SIG-M5 treated with dmso at 0.1 percent for 504 hours (cell line): ENCODE results near the gene GABRE.
"Not testable (repeated sequence)": the region's sequence is repeated elsewhere in the genome, so short reads cannot be mapped to it uniquely, and the experiment has no call there.

Experiments used
- DNase-seq: peaks from one replicate; lab custom pipeline; 2025; ENCODE audit not compliant: unreplicated experiment; lab: John Stamatoyannopoulos, UW

Gene GABRE

DNA sequence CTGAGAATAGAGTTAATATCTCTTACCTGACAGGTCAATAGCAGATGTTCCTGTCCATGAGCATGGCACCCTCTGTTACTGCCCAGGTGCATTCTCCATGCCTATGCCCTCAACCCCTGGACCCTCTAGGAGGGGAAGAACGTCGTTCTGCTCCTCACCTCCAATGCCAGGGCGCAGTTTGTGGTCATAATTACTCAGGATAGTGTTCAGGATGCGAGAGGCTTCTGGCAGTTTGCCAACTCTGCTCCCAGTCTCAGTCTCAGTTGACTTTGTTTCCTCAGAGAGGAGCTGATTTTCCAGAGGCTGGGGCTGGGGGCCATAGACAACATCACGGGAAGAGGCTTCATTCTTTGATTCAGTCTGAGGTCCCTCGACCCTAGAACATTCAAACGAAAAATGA lies 4.4 kb downstream of the GABRE start:
- no peak for DNase-seq

DNA sequence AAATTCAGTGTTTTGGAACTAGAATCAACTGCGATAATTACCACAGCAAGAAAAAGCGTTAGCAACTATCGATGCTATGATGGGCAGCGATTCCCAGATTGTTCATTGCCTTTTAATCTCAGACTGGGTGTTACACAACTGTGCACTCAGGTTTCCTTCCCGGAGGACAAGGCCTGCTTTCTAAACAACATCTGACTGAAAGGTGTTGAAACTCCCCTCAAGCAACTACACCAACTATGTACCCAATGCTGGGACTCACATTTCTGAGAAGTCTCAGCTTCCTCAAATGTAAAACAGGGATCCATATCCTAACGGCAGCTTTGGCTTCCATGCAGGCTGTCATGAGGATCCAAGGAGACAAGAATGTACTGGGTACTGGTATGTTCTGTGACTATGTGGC lies 8.2 kb downstream of the GABRE start:
- DNase-seq = no peak

DNA sequence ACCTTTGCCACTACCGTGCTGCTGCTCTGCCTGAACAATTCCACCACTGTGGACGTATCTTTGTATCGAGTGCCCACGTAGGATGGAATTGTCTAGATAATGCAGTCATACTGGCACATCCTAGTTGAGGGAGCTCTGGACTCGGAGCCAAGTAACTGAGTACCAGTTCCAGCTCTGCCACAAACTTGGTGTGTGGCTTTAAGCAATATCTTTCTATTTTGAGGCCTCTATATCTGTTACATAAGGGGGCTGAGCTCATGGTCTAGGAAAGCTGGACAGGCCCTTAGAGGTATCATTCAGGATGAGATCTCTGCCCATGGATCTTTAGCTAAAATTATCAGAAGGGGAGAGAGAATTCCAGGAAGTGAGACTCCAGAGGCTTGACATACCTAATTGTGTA lies 12.4 kb downstream of the GABRE start:
- DNase-seq = no peak

DNA sequence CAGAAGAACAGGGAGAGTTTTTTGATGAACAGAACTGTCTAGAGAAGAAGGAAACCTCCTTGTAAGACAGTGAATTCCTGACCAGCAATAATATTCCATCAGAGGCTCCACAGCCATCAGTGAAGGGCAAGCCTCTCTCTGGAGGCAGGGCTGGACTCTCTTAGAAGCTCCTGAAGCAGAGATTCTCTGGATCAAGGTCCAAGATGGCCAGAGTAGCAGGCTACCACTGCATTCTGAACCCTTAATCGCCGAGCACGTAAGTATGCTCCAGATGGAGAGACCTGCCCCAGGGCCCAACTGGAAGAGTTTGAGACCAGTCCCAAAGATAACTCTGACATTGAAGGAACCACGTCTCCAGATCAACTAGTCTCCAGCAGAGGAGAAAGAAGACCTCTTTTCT lies 16.4 kb downstream of the GABRE start:
- DNase-seq = no peak

DNA sequence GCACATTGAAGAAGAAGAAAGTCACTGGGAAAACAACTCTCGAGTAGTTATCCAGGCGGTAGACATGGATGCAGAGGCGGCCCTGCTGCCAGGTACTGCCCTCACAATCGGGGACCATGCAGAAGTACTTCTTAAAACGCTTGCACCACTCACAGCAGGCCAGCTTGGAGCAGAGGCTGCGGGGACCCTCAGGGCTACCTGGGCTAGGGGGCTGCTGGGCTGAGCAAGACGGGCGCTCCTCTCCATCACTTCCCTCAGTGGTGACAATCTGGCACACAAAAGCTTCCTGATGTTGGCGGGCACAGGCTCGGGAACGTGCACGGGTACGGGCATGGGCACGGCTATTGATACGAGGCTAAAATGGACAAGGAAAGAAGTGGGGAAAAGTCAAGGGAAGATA lies 19.7 kb downstream of the GABRE start:
- no peak for DNase-seq

DNA sequence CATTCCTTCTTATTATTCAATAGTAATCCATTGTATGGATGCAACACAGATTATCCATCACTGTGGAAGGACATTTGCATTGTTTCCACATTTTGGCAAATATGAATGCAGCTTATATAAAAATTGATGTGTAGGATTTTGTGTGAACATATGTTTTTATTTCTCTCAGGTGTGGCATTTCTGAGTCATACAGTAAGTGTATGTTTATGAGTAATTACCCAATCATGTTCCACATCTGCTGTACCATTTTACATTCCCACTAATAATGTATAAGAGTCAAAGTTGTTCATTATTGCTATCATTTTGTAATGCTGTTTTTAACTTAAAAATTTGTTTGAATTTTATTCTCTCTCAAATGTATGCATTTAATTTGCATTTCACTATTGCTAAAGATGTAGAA lies 36.3 kb downstream of the GABRE start:
- no peak for DNase-seq

DNA sequence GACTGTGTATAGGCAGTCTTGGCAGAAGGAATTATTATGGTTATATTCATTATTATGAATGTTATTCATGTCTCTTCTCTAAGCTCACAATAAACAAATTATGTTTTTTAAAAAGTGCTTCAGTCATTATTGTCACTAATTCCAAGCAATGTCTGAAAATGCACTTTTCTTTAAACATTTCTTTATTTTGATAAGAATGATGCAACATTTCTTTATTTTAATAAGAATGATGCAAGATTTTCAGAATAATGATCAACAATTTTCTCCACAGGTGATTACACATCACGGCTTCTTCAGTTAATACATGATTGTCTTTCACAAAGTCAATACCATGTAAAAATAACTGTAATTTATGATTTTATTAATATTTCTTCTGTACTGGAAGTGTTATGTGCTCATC lies 39.1 kb downstream of the GABRE start:
- no peak for DNase-seq

DNA sequence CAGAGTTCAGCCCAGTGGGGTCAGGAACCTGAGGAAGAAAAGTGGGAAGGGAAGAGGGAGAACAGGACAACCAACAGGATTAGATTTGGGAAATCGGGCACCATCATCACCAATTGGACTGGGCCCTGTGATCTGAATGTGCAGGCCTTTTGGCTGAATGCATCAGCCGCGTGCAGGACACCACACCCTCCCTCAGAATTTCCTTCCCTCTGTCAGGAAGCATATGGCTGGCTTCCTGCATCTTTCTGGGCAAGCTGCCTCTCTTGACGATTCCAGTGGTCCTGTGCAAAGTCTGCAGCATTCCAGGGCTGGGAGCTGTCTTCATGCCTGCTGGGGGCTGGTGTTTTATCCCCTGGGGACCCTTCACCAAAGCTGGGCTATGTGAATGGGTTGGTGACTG lies 45.4 kb downstream of the GABRE start:
- no peak for DNase-seq

DNA sequence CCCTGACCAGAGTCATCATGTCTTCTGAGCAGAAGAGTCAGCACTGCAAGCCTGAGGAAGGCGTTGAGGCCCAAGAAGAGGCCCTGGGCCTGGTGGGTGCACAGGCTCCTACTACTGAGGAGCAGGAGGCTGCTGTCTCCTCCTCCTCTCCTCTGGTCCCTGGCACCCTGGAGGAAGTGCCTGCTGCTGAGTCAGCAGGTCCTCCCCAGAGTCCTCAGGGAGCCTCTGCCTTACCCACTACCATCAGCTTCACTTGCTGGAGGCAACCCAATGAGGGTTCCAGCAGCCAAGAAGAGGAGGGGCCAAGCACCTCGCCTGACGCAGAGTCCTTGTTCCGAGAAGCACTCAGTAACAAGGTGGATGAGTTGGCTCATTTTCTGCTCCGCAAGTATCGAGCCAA lies 50.8 kb downstream of the GABRE start:
- DNase-seq = no peak

DNA sequence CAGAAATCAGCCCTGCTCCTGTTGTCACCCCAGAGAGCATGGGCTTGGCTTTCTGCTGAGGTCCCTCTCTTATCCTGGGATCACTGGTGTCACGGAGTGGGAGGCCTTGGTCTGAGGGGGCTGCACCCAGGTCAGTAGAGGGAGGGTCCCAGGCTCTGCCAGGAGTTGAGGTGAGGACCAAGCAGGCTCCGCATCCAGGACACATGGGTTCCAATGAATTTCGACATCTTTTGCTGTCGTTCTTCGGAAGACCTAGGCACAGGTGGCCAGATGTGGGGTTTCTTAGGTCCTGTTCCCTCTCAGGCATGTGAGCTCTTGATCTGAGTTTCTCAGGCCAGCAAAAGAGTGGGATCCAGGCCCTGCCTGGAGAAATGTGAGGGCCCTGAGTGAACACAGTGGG lies 51.8 kb downstream of the GABRE start:
- DNase-seq = no peak

DNA sequence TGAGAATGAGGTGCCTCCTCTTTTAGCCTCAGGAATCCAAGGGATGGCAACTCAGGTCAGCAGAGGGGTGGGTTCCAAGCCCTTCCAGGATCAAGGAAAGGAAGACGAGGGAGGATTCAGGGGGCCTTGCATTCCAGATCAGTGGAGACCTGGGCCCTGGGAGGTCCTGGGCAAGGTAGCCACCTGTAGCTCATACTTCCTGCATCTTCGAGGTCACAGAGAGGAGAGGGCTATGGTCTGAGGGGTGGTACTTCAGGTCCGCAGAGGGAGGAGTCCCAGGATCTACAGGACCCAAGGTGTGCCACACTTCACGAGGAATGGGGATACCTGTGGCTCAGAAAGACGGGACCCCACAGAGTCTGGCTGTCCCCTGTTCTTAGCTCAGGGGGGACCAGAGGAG lies 52.6 kb downstream of the GABRE start:
- no peak for DNase-seq

DNA sequence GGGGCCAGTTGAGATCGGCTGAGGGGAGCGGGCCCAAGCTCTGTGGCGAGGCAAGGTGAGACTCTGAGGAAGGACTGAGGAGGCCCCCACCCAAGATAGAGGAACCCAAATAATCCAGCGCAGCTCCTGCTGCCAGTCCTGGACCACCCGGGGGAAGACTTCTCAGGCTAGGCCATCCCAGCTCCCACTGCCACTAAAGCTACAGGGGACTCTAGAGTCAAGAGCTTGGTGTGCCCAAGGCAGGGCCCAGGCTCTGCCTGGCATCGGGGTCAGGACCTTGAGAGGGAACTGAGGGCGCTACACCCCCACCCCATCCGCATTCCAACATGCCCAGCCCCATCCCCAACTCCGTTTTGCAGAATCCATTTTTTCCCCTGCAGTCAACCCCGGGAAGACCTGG lies 53.2 kb downstream of the GABRE start:
- DNase-seq = no peak

DNA sequence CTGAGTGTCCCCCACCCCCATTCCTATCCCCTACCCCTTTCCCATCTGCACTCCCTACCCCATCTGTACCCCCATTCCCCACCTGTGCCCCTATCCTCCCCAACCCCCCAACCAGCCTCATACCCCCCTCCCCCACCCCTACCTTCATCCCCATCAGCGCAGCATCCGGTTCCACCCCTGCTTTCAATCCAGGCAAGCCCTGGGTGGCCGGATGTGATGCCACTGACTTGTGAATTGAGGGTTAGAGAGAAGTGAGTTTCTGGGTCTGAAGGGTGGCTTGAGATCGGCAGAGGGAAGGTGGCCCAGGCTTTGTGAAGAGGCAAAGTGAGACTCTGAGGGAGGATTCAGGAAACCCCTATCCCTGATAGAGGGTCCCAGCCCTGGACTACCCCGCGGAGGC lies 53.9 kb downstream of the GABRE start:
- no peak for DNase-seq

DNA sequence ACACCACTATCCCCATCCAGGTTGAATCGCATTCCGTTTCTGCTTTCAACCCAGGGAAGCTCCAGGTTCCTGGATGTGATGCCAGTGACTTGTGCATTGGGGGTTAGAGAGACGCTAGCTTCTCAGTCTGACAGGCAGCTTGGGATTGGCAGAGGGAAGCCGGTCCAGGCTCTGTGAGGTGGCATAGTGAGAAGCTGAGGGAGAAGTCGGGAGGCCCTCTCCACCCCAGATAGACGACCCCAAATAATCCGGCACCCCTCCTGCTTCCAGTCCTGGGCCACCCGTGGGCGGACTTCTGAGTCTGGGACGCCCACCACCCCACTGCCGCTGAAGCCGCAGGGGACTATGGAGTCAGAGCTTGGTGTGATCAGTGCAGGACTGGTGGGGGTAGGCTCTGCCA lies 54.4 kb downstream of the GABRE start:
- no peak for DNase-seq

DNA sequence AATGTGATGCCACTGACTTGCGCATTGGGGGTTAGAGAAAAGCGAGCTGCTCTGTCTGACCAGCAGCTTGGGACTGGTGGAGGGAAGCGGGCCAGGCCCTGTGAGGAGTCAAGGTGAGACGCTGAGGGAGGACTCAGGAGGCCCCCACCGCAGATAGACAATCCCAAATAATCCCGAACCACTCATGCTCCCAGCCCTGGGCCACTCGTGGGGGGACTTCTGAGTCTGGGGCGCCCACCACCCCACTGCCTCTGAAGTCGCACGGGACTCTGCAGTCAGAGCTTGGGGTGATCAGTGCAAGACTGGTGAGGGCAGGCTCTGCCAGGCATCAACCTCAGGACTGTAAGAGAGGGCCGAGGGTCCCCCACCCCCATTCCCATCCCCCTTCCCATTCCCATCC lies 54.9 kb downstream of the GABRE start:
- DNase-seq = no peak

DNA sequence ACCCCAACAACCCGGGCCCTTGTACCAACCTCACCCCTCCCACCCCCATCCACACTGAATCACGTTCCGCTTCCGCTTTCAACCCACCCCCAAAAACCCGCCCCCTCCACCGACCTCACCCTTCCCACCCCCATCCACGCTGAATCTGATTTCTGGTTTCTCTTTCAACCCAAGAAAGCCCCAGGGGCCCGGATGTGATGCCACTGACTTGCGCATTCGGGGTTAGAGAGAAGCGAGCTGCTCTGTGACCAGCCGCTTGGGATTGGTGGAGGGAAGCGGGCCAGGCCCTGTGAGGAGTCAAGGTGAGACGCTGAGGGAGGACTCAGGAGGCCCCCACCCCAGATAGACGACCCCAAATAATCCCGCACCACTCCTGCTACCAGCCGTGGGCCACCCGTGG lies 55.7 kb downstream of the GABRE start:
- not testable (repeated sequence) for DNase-seq

DNA sequence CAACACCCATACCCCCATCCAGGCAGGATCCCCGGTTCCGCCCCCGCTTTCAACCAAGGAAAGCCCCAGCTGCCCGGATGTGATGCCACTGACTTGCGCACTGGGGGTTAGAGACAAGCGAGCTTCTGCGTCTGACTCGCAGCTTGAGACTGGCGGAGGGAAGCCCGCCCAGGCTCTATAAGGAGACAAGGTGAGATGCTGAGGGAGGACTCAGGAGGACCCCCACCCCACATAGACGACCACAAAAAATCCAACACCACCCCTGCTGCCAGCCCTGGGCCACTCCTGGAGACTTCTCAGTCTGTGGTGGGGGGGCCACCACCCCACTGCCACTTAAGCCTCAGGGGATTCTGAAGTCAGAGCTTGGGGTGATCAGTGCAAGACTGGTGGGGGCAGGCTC lies 61.7 kb downstream of the GABRE start, which contains the start of gene MAGEA4:
Gene MAGEA4 (plus strand): TSS at position 110 of the 400 bp plus-strand sequence. CDS start 10,776 bp downstream, outside the sequence.
- no peak for DNase-seq

DNA sequence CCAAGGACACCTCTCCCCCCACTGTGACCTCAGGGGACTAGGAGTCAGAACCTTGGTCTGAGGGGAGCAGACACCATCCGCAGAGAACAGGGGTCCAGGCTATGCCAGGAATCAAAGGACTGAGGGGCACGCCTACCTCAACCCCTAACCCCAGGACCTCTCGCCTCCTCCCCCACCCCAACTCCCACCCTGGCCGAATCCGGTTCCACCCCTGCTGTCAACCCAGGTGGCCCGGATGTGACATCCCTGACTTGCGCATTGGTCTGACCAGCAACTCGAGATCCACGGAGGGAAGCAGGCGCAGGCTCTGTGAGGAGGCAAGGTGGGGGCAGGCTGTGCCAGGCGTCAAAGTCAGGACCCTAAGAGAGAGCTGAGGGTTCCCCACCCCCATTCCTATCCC lies 62.3 kb downstream of the GABRE start:
- no peak for DNase-seq

DNA sequence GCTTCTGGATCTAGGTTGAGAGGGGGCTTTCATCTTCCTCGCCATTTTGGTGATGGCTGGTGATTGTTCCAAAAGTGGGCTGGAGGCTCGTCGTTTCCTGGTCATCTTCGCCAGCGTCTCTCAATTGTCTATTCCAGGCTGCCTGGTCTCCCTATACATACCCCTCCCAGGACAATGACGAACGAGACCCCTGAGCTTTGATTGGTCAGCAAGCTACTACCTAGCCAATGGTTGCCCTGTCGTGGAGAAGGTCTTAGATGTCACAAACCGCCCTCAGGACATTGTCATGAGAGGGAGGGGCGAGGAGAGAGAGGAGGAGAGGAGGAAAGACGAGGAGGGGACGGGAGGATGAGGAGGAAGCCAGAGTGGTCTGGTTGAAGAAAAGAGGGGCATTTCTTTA lies 69.5 kb downstream of the GABRE start:
- DNase-seq = no peak
